Upper lobe of left lung (tissue), 6 donors: ENCODE data around the gene PDSS2. TPM values are rescaled to one million over a fixed set of nuclear protein-coding genes. Genes with fewer than 3 reads are reported as not detected.
A peak's percentile ranks its signal among the peaks of the same experiment; 100 is the strongest.

Experiments
- ATAC-seq, 2 donors: fragments of 200-7000 bp; cut with Tn5 transposase; one replicate each; pipeline ENCODE4 v1.9.1; 2022; ENCODE audit warnings: mild to moderate bottlenecking in 2 of 2, moderate library complexity in 2 of 2; ENCODE audit not compliant: low FRiP score in 2 of 2
- DNase-seq, 2 donors: peaks; one replicate each; pipeline ENCODE4 v3.0.0-alpha.2; 2019 to 2020
- H3K27ac ChIP-seq, 4 donors: fragments of 200-600 bp; sonication (generic); one replicate each; pipeline ENCODE4 v1.5.1; 2016 to 2019
- H3K27me3 ChIP-seq, 4 donors: fragments of 200-600 bp; sonication (generic); one replicate each; pipeline ENCODE4 v1.5.1; 2017 to 2019
- H3K36me3 ChIP-seq, 4 donors: fragments of 200-600 bp; sonication (generic); one replicate each; pipeline ENCODE4 v1.5.1; 2016 to 2019
- H3K4me1 ChIP-seq, 4 donors: fragments of 200-600 bp; sonication (generic); one replicate each; pipeline ENCODE4 v1.5.1; 2018 to 2019
- H3K4me3 ChIP-seq, 4 donors: fragments of 200-600 bp; sonication (generic); one replicate each; pipeline ENCODE4 v1.5.1; 2017 to 2019; ENCODE audit warnings: mild to moderate bottlenecking in 2 of 4, moderate library complexity in 1 of 4
- H3K9me3 ChIP-seq, 4 donors: fragments of 200-600 bp; sonication (generic); one replicate each; pipeline ENCODE4 v1.5.1; 2018 to 2019
- CTCF ChIP-seq, 6 experiments: fragments of 450-650 bp in 4 of 6; fragments of 200-600 bp in 2 of 6; sonication (generic) in 2 of 6; IDR thresholded peaks; one replicate each; pipeline ENCODE4 v1.5.1; 2016 to 2019; ENCODE audit warnings: antibody characterized with exemption in 6 of 6
- EP300 ChIP-seq, 4 donors: sonication (generic); formaldehyde crosslinking; IDR thresholded peaks; one replicate each; pipeline ENCODE4 v1.5.1; 2017; ENCODE audit warnings: antibody characterized with exemption in 4 of 4, control low read depth in 2 of 4
- POLR2A ChIP-seq, 4 donors: fragments of 450-650 bp; IDR thresholded peaks; one replicate each; pipeline ENCODE4 v1.5.1; 2016 to 2017; ENCODE audit warnings: antibody characterized with exemption in 4 of 4, mild to moderate bottlenecking in 2 of 4
- POLR2AphosphoS5 ChIP-seq, 2 donors: sonication (generic); formaldehyde crosslinking; IDR thresholded peaks; one replicate each; pipeline ENCODE4 v1.5.1; 2017; ENCODE audit warnings: antibody characterized with exemption in 2 of 2
- WGBS, 2 donors: methylation state at CpG; one replicate each; pipeline ENCODE4 v1.1.5; 2017 to 2018; 5-methylcytosine and 5-hydroxymethylcytosine counted together
- total RNA-seq, 6 donors: library from RNA; depleted of rRNA in 4 of 6; stranded (reverse); fragments of >200 nt in 4 of 6; gene quantifications; one replicate each; pipeline versions ENCODE4 v1.1.0 to v1.2.1, GENCODE V29; 2016 to 2021
- donor health status: DM: no; HTN: no; CAD: no; lungs with moderate emphysema.
- donor health status: DM: no; HTN: yes; CAD: no; lungs with severe emphysema.

The PDSS2 gene
- total RNA-seq, 6 donors from 2014 or later: 5.1 to 20.9 (median 15.0) TPM

- TF ChIP-seq CTCF (IDR thresholded peaks at IDR 0.05): no peak
- TF ChIP-seq POLR2A (IDR thresholded peaks at IDR 0.05): no peak
- no peak for TF ChIP-seq EP300 (IDR thresholded peaks at IDR 0.05)
- TF ChIP-seq POLR2AphosphoS5 (IDR thresholded peaks at IDR 0.05): no peak
- WGBS, 2 donors: 20 to 23% methylated on average over 2 of the region's 2 CpGs
- Histone ChIP-seq H3K27me3 (peaks cover 0 to 4% (median 0%) of the 10 kb centered on the region in 4 donors), H3K27ac (peak overlapping the region; percentile 62 to 75 (median 69)), H3K9me3 (no peaks in the 10 kb centered on the region), H3K4me1 (peaks cover 20 to 59% (median 37%) of the 10 kb centered on the region in 4 donors), H3K36me3 (no peaks in the 10 kb centered on the region), H3K4me3 (no peak overlapping the region)
- ATAC-seq (no peak), DNase-seq (no peak)
Measured at GRCh38 chr6:107495971-107496370, 36.6 kb upstream of the PDSS2 start.

GRCh38 chr6:107495196-107495643, 35.9 kb upstream of the PDSS2 start:
- H3K9me3 ChIP-seq: no peaks in the 10 kb centered on the region
- ATAC-seq: peak; percentile 6 to 64
- H3K27ac ChIP-seq: peak overlapping the region; percentile 62 to 75 (median 69)
- 3 to 4% methylated on average over 7 of the region's 7 CpGs for WGBS, 2 donors
- H3K4me3 ChIP-seq: peak overlapping the region in 1 of 4 donors; percentile 3
- H3K36me3 ChIP-seq: no peaks in the 10 kb centered on the region
- peaks cover 21 to 66% (median 42%) of the 10 kb centered on the region in 4 donors for H3K4me1 ChIP-seq
- peaks cover 0 to 12% (median 0%) of the 10 kb centered on the region in 4 donors for H3K27me3 ChIP-seq
- DNase-seq: peak in 1 of 2 donors; percentile 44
- no peak for TF ChIP-seq EP300 (IDR thresholded peaks at IDR 0.05)
- TF ChIP-seq POLR2AphosphoS5 (IDR thresholded peaks at IDR 0.05): no peak
- no peak for TF ChIP-seq POLR2A (IDR thresholded peaks at IDR 0.05)
- no peak for TF ChIP-seq CTCF (IDR thresholded peaks at IDR 0.05)

GRCh38 chr6:107493158-107494057, 34.0 kb upstream of the PDSS2 start:
- H3K36me3 ChIP-seq: no peaks in the 10 kb centered on the region
- H3K9me3 ChIP-seq: no peaks in the 10 kb centered on the region
- H3K4me1 ChIP-seq: peaks cover 25 to 80% (median 51%) of the 10 kb centered on the region in 4 donors
- ATAC-seq (no peak), DNase-seq (no peak)
- TF ChIP-seq POLR2AphosphoS5 (IDR thresholded peaks at IDR 0.05) (no peak), CTCF (IDR thresholded peaks at IDR 0.05) (no peak), EP300 (IDR thresholded peaks at IDR 0.05) (no peak), POLR2A (IDR thresholded peaks at IDR 0.05) (no peak)
- WGBS, 2 donors: 32% methylated on average over 12 of the region's 12 CpGs
- peak overlapping the region in 3 of 4 donors; percentile 23 to 59 (median 26) for H3K27ac ChIP-seq
- H3K4me3 ChIP-seq: no peak overlapping the region
- H3K27me3 ChIP-seq: peaks cover 0 to 17% (median 0%) of the 10 kb centered on the region in 4 donors

- no peak overlapping the region for H3K27ac ChIP-seq
- H3K36me3 ChIP-seq: no peaks in the 10 kb centered on the region
- WGBS, 2 donors: 59 to 63% methylated on average over 14 of the region's 14 CpGs
- peaks cover 0 to 17% (median 2%) of the 10 kb centered on the region in 4 donors for H3K27me3 ChIP-seq
- H3K9me3 ChIP-seq: no peaks in the 10 kb centered on the region
- no peak for TF ChIP-seq POLR2A (IDR thresholded peaks at IDR 0.05)
- no peak for TF ChIP-seq CTCF (IDR thresholded peaks at IDR 0.05)
- no peak for TF ChIP-seq EP300 (IDR thresholded peaks at IDR 0.05)
- TF ChIP-seq POLR2AphosphoS5 (IDR thresholded peaks at IDR 0.05): no peak
- H3K4me3 ChIP-seq: peak overlapping the region in 3 of 4 donors; percentile 78 to 88 (median 82)
- ATAC-seq (no peak), DNase-seq (no peak)
- peaks cover 30 to 86% (median 52%) of the 10 kb centered on the region in 4 donors for H3K4me1 ChIP-seq
Measured at GRCh38 chr6:107491760-107492660, 32.6 kb upstream of the PDSS2 start.
